Smooth muscle cell (in vitro differentiated cells): ENCODE data around the gene INTS15. TPM values are rescaled to one million over a fixed set of nuclear protein-coding genes. Genes with fewer than 3 reads are reported as not detected.
A peak's percentile ranks its signal among the peaks of the same experiment; 100 is the strongest.

ENCODE experiments used
- DNase-seq: peaks from one replicate; lab custom pipeline; 2025; ENCODE audit not compliant: unreplicated experiment; lab: John Stamatoyannopoulos, UW
- H2AFZ ChIP-seq: fragments of 200-600 bp; sonication (generic); 2 replicates; pipeline ENCODE4 v1.6.0; 2016; ENCODE audit warnings: antibody characterized with exemption, low read depth, mild to moderate bottlenecking
- H3F3A ChIP-seq: fragments of 200-600 bp; sonication (generic); 2 replicates; pipeline ENCODE4 v1.6.0; 2017; ENCODE audit warnings: antibody characterized with exemption, low read depth
- H3K27ac ChIP-seq: fragments of 200-600 bp; sonication (generic); 2 replicates; pipeline ENCODE4 v1.5.1; 2016; ENCODE audit warnings: low read depth, mild to moderate bottlenecking
- H3K27me3 ChIP-seq: fragments of 200-600 bp; sonication (generic); 2 replicates; pipeline ENCODE4 v1.6.1; 2016; ENCODE audit warnings: low read depth, mild to moderate bottlenecking
- H3K36me3 ChIP-seq: fragments of 200-600 bp; sonication (generic); 2 replicates; pipeline ENCODE4 v1.5.1; 2016; ENCODE audit warnings: low read depth
- H3K4me1 ChIP-seq: fragments of 200-600 bp; sonication (generic); 2 replicates; pipeline ENCODE4 v1.5.1; 2016; ENCODE audit warnings: low read depth
- H3K4me2 ChIP-seq: fragments of 200-600 bp; sonication (generic); 2 replicates; pipeline ENCODE4 v1.6.0; 2016; ENCODE audit warnings: mild to moderate bottlenecking
- H3K4me3 ChIP-seq: fragments of 200-600 bp; sonication (generic); 2 replicates; pipeline ENCODE4 v1.5.1; 2016; ENCODE audit warnings: mild to moderate bottlenecking
- H3K79me2 ChIP-seq: fragments of 200-600 bp; sonication (generic); 2 replicates; pipeline ENCODE4 v1.6.0; 2016; ENCODE audit warnings: low read depth, mild to moderate bottlenecking
- H3K9ac ChIP-seq: fragments of 200-600 bp; sonication (generic); 2 replicates; pipeline ENCODE4 v1.6.0; 2016; ENCODE audit warnings: low read depth
- H3K9me3 ChIP-seq: fragments of 200-600 bp; sonication (generic); replicated peaks from 2 replicates; pipeline ENCODE4 v1.5.1; 2016; ENCODE audit warnings: low read depth
- H4K20me1 ChIP-seq: fragments of 200-600 bp; sonication (generic); 2 replicates; pipeline ENCODE4 v1.6.0; 2016; ENCODE audit warnings: low read depth
- WGBS: methylation state at CpG from one replicate; pipeline ENCODE4 v1.1.7; 2016; ENCODE audit warnings: low lambda C conversion rate; 5-methylcytosine and 5-hydroxymethylcytosine counted together
- polyA plus RNA-seq: library from polyadenylated mRNA; unstranded; fragments of >200 nt; fragmentation: Nextera tagmentation; extraction: Ambion mirVana; gene quantifications from 2 replicates; pipeline ENCODE4 v1.2.1, GENCODE V29; 2016
- total RNA-seq: library from RNA; depleted of rRNA; stranded (reverse); fragments of >200 nt; gene quantifications from 2 replicates; pipeline ENCODE4 v1.2.3, GENCODE V29; 2014
- TF ChIP-seq, protein P1 (sequence below): fragments of 200-600 bp; sonication (generic); IDR thresholded peaks from 2 replicates; pipeline ENCODE4 v1.5.1; 2017; ENCODE audit warnings: borderline replicate concordance, mild to moderate bottlenecking, antibody characterized with exemption; ENCODE audit not compliant: insufficient read depth, poor library complexity, severe bottlenecking

INTS15 gene
- total and polyA plus RNA-seq, 2 experiments from 2014 or later, result 14.7 to 25.9 TPM

DNA sequence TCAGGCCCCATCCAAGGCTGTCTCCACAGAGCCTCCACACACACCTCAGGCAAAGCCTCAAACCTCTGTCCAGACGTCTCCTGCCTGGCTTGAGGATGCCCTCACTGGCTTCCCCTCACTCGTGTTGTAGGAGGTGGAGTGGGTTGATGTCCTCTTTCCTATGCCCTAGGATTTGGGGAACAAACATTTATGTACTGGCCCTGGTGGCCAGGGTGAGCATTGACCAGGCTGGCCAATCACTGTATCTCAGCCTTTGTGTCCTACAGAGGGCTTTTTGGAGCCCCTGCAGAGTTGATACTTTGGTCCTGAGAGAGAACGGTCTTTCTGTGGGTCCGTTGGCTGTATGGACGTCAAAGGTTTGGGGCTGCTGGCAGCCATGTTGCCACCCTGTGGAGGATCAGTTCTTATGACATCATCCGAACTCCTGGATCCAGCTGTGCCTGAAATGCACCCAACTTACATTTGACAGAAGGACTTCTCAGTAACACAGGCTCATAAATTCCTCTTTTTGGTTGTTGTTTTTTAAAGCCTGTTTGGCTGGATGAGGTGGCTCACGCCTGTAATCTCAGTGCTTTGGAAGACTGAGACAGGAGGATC lies 36.3 kb upstream of the INTS15 start:
- Histone ChIP-seq H3K9me3 (no peaks in the 10 kb centered on the region), H3K36me3 (no peaks in the 10 kb centered on the region), H3F3A (no peaks in the 10 kb centered on the region), H2AFZ (no peak overlapping the region), H3K27me3 (no peaks in the 10 kb centered on the region), H3K79me2 (no peaks in the 10 kb centered on the region), H3K9ac (no peak overlapping the region), H3K4me1 (no peaks in the 10 kb centered on the region), H3K4me2 (no peak overlapping the region), H3K27ac (no peak overlapping the region), H4K20me1 (no peaks in the 10 kb centered on the region), H3K4me3 (no peak overlapping the region)
- WGBS, result 82% methylated on average over 7 of the region's 7 CpGs
- TF ChIP-seq, protein P1, sequence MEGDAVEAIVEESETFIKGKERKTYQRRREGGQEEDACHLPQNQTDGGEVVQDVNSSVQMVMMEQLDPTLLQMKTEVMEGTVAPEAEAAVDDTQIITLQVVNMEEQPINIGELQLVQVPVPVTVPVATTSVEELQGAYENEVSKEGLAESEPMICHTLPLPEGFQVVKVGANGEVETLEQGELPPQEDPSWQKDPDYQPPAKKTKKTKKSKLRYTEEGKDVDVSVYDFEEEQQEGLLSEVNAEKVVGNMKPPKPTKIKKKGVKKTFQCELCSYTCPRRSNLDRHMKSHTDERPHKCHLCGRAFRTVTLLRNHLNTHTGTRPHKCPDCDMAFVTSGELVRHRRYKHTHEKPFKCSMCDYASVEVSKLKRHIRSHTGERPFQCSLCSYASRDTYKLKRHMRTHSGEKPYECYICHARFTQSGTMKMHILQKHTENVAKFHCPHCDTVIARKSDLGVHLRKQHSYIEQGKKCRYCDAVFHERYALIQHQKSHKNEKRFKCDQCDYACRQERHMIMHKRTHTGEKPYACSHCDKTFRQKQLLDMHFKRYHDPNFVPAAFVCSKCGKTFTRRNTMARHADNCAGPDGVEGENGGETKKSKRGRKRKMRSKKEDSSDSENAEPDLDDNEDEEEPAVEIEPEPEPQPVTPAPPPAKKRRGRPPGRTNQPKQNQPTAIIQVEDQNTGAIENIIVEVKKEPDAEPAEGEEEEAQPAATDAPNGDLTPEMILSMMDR, result no peak
- DNase-seq, result no peak

DNA sequence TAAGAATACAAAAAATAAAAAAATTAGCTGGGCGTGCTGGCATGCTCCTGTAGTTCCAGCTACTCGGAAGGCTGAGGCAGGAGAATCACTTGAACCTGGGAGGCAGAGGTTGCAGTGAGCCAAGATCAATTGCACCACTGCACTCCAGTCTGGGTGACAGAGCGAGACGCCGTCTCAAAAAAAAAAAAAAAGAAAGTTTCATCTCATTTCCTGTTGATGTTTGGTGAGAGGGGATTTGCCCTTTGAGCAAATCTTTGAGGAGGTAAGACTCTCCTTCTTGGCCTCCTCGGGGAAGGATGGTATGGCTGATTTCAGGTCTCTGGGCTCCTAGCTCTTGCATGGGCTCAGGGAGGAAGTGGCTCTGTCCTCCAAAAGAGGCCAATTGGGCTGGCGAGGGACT lies 35.0 kb upstream of the INTS15 start:
- H3K27ac ChIP-seq, result no peak overlapping the region
- no peaks in the 10 kb centered on the region for H3K9me3 ChIP-seq
- TF ChIP-seq, protein P1, result no peak
- no peak overlapping the region for H2AFZ ChIP-seq
- H3K36me3 ChIP-seq, result no peaks in the 10 kb centered on the region
- H3K4me2 ChIP-seq, result no peak overlapping the region
- no peak overlapping the region for H3K9ac ChIP-seq
- no peaks in the 10 kb centered on the region for H3F3A ChIP-seq
- no peaks in the 10 kb centered on the region for H3K79me2 ChIP-seq
- 97% methylated on average over 7 of the region's 7 CpGs for WGBS
- no peaks in the 10 kb centered on the region for H3K4me1 ChIP-seq
- H3K4me3 ChIP-seq, result no peak overlapping the region
- DNase-seq, result no peak
- H4K20me1 ChIP-seq, result no peaks in the 10 kb centered on the region
- no peaks in the 10 kb centered on the region for H3K27me3 ChIP-seq

DNA sequence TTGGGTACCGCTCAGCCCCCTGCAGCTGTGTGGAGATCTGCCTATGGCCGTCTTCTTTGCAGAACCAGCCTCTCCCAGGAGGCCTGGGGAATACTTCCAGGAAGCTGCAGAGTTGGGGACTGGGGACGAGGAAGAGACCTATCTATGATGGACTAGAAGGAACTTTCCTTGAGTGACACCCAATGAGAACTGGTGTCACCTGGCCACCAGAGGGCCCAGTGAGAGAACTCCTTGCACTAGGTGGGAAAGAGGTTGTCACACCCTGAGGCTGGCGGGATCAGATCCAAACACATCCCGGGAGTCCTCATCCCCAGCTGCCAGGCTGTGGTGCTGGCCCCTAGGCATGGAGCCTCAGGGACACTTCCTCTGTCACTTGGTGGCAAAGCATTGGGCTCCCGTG lies 33.6 kb upstream of the INTS15 start:
- no peak overlapping the region for H2AFZ ChIP-seq
- no peak overlapping the region for H3K4me2 ChIP-seq
- H3K79me2 ChIP-seq, result no peaks in the 10 kb centered on the region
- no peak overlapping the region for H3K4me3 ChIP-seq
- H3K27me3 ChIP-seq, result no peaks in the 10 kb centered on the region
- no peaks in the 10 kb centered on the region for H3F3A ChIP-seq
- H4K20me1 ChIP-seq, result no peaks in the 10 kb centered on the region
- TF ChIP-seq, protein P1, result no peak
- H3K36me3 ChIP-seq, result no peaks in the 10 kb centered on the region
- no peak overlapping the region for H3K9ac ChIP-seq
- no peak for DNase-seq
- 78% methylated on average over 6 of the region's 6 CpGs for WGBS
- no peak overlapping the region for H3K27ac ChIP-seq
- H3K9me3 ChIP-seq, result no peaks in the 10 kb centered on the region
- H3K4me1 ChIP-seq, result no peaks in the 10 kb centered on the region

DNA sequence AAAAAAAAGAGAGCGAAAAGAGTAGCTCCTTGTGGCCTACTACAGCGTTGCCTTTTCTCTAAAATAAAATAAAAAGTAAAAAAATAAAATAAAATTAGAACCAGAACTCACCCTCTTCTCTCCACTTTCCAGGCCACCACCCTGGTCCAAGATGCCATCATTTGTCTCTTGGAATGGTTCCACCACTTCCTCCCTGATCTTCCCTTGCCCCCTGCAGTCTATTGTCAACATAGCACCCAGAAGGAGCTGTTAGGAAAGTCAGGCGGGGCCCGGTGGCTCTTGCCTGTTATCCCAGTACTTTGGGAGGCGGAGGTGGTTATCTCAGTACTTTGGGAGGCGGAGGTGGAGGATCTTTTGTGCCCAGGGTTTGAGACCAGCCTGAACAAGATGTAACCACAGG lies 31.0 kb upstream of the INTS15 start:
- Histone ChIP-seq H3K9me3 (no peaks in the 10 kb centered on the region), H3K27ac (no peak overlapping the region), H4K20me1 (no peaks in the 10 kb centered on the region), H3K4me3 (no peak overlapping the region), H3K4me1 (no peaks in the 10 kb centered on the region), H3K4me2 (no peak overlapping the region), H3K9ac (no peak overlapping the region), H2AFZ (no peak overlapping the region), H3F3A (no peaks in the 10 kb centered on the region), H3K27me3 (no peaks in the 10 kb centered on the region), H3K36me3 (no peaks in the 10 kb centered on the region), H3K79me2 (no peaks in the 10 kb centered on the region)
- TF ChIP-seq, protein P1, result peak; percentile 29
- DNase-seq, result no peak
- WGBS, result 53% methylated on average over 6 of the region's 6 CpGs
